Neural progenitor cell (in vitro differentiated cells): Measurements from ENCODE around the gene POLR2L. TPM values are rescaled to one million over a fixed set of nuclear protein-coding genes. Genes with fewer than 3 reads are reported as not detected.
A peak's percentile ranks its signal among the peaks of the same experiment; 100 is the strongest.

Experiments used
- DNase-seq: peaks from one replicate; pipeline ENCODE4 v3.0.0-alpha.2; 2016; ENCODE audit warnings: low spot score
- H2AFZ ChIP-seq: fragments of 200-600 bp; sonication (generic); replicated peaks from 2 replicates; pipeline ENCODE4 v1.6.1; 2016; ENCODE audit warnings: antibody characterized with exemption
- H3F3A ChIP-seq: fragments of 200-600 bp; sonication (generic); 2 replicates; pipeline ENCODE4 v1.6.1; 2016; ENCODE audit warnings: antibody characterized with exemption, low read depth
- H3K27ac ChIP-seq: fragments of 200-600 bp; sonication (generic); 2 replicates; pipeline ENCODE4 v1.5.1; 2016; ENCODE audit warnings: mild to moderate bottlenecking
- H3K27me3 ChIP-seq: fragments of 200-600 bp; sonication (generic); 2 replicates; pipeline ENCODE4 v1.6.1; 2016; ENCODE audit warnings: mild to moderate bottlenecking, moderate library complexity
- H3K36me3 ChIP-seq: fragments of 200-600 bp; sonication (generic); 2 replicates; pipeline ENCODE4 v1.5.1; 2016
- H3K4me1 ChIP-seq: fragments of 200-600 bp; sonication (generic); 2 replicates; pipeline ENCODE4 v1.6.1; 2016; ENCODE audit warnings: mixed run types
- H3K4me2 ChIP-seq: fragments of 200-600 bp; sonication (generic); 2 replicates; pipeline ENCODE4 v1.6.1; 2016
- H3K4me3 ChIP-seq: fragments of 200-600 bp; sonication (generic); 2 replicates; pipeline ENCODE4 v1.5.1; 2016
- H3K79me2 ChIP-seq: fragments of 200-600 bp; sonication (generic); 2 replicates; pipeline ENCODE4 v1.6.1; 2016; ENCODE audit warnings: low read depth
- H3K9ac ChIP-seq: fragments of 200-600 bp; sonication (generic); 2 replicates; pipeline ENCODE4 v1.6.1; 2016
- H3K9me3 ChIP-seq: fragments of 200-600 bp; sonication (generic); 2 replicates; pipeline ENCODE4 v1.5.1; 2016; ENCODE audit warnings: low read depth
- H4K20me1 ChIP-seq: fragments of 200-600 bp; sonication (generic); 2 replicates; pipeline ENCODE4 v1.6.1; 2016; ENCODE audit warnings: low read depth
- H3K27ac Mint-ChIP-seq: 3 replicates; pipeline ENCODE4 v1.8.0; 2021; ENCODE audit warnings: mixed read lengths
- H3K27me3 Mint-ChIP-seq: 2 replicates; pipeline ENCODE4 v1.8.0; 2022; ENCODE audit warnings: low read depth, mild to moderate bottlenecking, inconsistent platforms, moderate library complexity, mixed read lengths; ENCODE audit not compliant: insufficient read depth
- H3K36me3 Mint-ChIP-seq: 3 replicates; pipeline ENCODE4 v1.8.0; 2021; ENCODE audit warnings: mixed read lengths
- H3K4me1 Mint-ChIP-seq: 3 replicates; pipeline ENCODE4 v1.8.0; 2021; ENCODE audit warnings: mixed read lengths
- H3K4me3 Mint-ChIP-seq: 3 replicates; pipeline ENCODE4 v1.8.0; 2021; ENCODE audit warnings: mild to moderate bottlenecking, moderate library complexity, mixed read lengths
- H3K9me3 Mint-ChIP-seq: 3 replicates; pipeline ENCODE4 v1.8.0; 2020; ENCODE audit warnings: mixed read lengths
- CTCF ChIP-seq: fragments of 200-600 bp; sonication (generic); IDR thresholded peaks from 2 replicates; pipeline ENCODE4 v1.5.1; 2017; ENCODE audit warnings: antibody characterized with exemption, mild to moderate bottlenecking
- EZH2 ChIP-seq: fragments of 200-600 bp; sonication (generic); IDR thresholded peaks from 2 replicates; pipeline ENCODE4 v1.6.1; 2017; ENCODE audit warnings: antibody characterized with exemption, mild to moderate bottlenecking, moderate library complexity
- EZH2phosphoT487 ChIP-seq: fragments of 200-600 bp; sonication (generic); IDR thresholded peaks from 2 replicates; pipeline ENCODE4 v1.6.1; 2017; ENCODE audit warnings: antibody characterized with exemption
- total RNA-seq: library from RNA; depleted of rRNA; stranded (reverse); fragments of >200 nt; gene quantifications from 2 replicates; pipeline ENCODE4 v1.2.3, GENCODE V29; 2015; ENCODE audit warnings: low replicate concordance

Gene POLR2L
- total RNA-seq, 1 donor from 2014 or later: 12.9 TPM

- H2AFZ ChIP-seq: peak overlapping the region; percentile 52
- peak overlapping the region; percentile 95 for H3K4me3 ChIP-seq
- Mint-ChIP-seq H3K27me3 (peaks cover 6% of the 10 kb centered on the region), H3K4me1 (peaks cover 24% of the 10 kb centered on the region), H3K9me3 (no peaks in the 10 kb centered on the region), H3K4me3 (peak overlapping the region; percentile 84), H3K36me3 (no peaks in the 10 kb centered on the region), H3K27ac (no peak overlapping the region)
- H3K36me3 ChIP-seq: no peaks in the 10 kb centered on the region
- peak; percentile 78 for DNase-seq
- H3K27ac ChIP-seq: no peak overlapping the region
- H3K9ac ChIP-seq: no peak overlapping the region
- H3F3A ChIP-seq: peaks cover 39% of the 10 kb centered on the region
- peaks cover 9% of the 10 kb centered on the region for H3K79me2 ChIP-seq
- peaks cover 29% of the 10 kb centered on the region for H3K27me3 ChIP-seq
- peak overlapping the region; percentile 99 for H3K4me2 ChIP-seq
- no peak for TF ChIP-seq CTCF
- peak; percentile 32 for TF ChIP-seq EZH2
- no peak for TF ChIP-seq EZH2phosphoT487
- H3K4me1 ChIP-seq: peaks cover 56% of the 10 kb centered on the region
- H4K20me1 ChIP-seq: peaks cover 61% of the 10 kb centered on the region
- H3K9me3 ChIP-seq: no peaks in the 10 kb centered on the region
Observed at GRCh38 chr11:849951-850774, 7.8 kb upstream of the POLR2L start.

GRCh38 chr11:849104-849824 lies 6.9 kb upstream of the POLR2L start:
- peaks cover 38% of the 10 kb centered on the region for H3F3A ChIP-seq
- H3K27me3 ChIP-seq: peaks cover 29% of the 10 kb centered on the region
- H3K79me2 ChIP-seq: peaks cover 9% of the 10 kb centered on the region
- peak overlapping the region; percentile 90 for H2AFZ ChIP-seq
- H3K4me2 ChIP-seq: peak overlapping the region; percentile 99
- H3K9me3 Mint-ChIP-seq: no peaks in the 10 kb centered on the region
- peaks cover 10% of the 10 kb centered on the region for H3K27me3 Mint-ChIP-seq
- peak overlapping the region; percentile 82 for H3K4me3 Mint-ChIP-seq
- no peak overlapping the region for H3K9ac ChIP-seq
- no peak for TF ChIP-seq EZH2
- no peak for TF ChIP-seq EZH2phosphoT487
- TF ChIP-seq CTCF: no peak
- no peak overlapping the region for H3K27ac Mint-ChIP-seq
- H3K27ac ChIP-seq: no peak overlapping the region
- H3K36me3 ChIP-seq: no peaks in the 10 kb centered on the region
- H3K4me1 ChIP-seq: peaks cover 53% of the 10 kb centered on the region
- peak overlapping the region; percentile 95 for H3K4me3 ChIP-seq
- H3K4me1 Mint-ChIP-seq: peaks cover 27% of the 10 kb centered on the region
- peaks cover 57% of the 10 kb centered on the region for H4K20me1 ChIP-seq
- no peaks in the 10 kb centered on the region for H3K9me3 ChIP-seq
- DNase-seq: peak; percentile 91
- H3K36me3 Mint-ChIP-seq: no peaks in the 10 kb centered on the region

GRCh38 chr11:848380-848931 lies 6.1 kb upstream of the POLR2L start:
- Mint-ChIP-seq H3K4me3 (peak overlapping the region; percentile 74), H3K27me3 (peaks cover 12% of the 10 kb centered on the region), H3K36me3 (no peaks in the 10 kb centered on the region), H3K27ac (no peak overlapping the region), H3K9me3 (no peaks in the 10 kb centered on the region), H3K4me1 (peaks cover 30% of the 10 kb centered on the region)
- no peak for TF ChIP-seq EZH2
- TF ChIP-seq CTCF: peak; percentile 75
- no peak for TF ChIP-seq EZH2phosphoT487
- H2AFZ ChIP-seq: no peak overlapping the region
- peaks cover 48% of the 10 kb centered on the region for H4K20me1 ChIP-seq
- no peak overlapping the region for H3K27ac ChIP-seq
- H3K4me1 ChIP-seq: peaks cover 51% of the 10 kb centered on the region
- H3K9me3 ChIP-seq: no peaks in the 10 kb centered on the region
- H3K4me3 ChIP-seq: no peak overlapping the region
- peaks cover 9% of the 10 kb centered on the region for H3K79me2 ChIP-seq
- DNase-seq: peak; percentile 74
- peak overlapping the region; percentile 99 for H3K4me2 ChIP-seq
- peaks cover 44% of the 10 kb centered on the region for H3F3A ChIP-seq
- H3K9ac ChIP-seq: no peak overlapping the region
- peaks cover 33% of the 10 kb centered on the region for H3K27me3 ChIP-seq
- H3K36me3 ChIP-seq: no peaks in the 10 kb centered on the region
